Activated CD4-positive, alpha-beta T cell treated with anti-CD3 and anti-CD28 coated beads, Interleukin-2, Interleukin-6, amounts not matched to agents 100 ng/mL and 50 ng/mL, durations not matched to agents 16 hours and 8 hours (primary cell): ENCODE results near the gene GDI2.

Experiments used
- DNase-seq: peaks from one replicate; pipeline ENCODE4 v3.0.0-alpha.2; 2020

Gene GDI2

GRCh38 chr10:5736591-5736990 lies 76.6 kb downstream of the GDI2 start:
- no peak for DNase-seq

- no peak for DNase-seq
Observed at GRCh38 chr10:5735119-5735518, 78.1 kb downstream of the GDI2 start.

DNA sequence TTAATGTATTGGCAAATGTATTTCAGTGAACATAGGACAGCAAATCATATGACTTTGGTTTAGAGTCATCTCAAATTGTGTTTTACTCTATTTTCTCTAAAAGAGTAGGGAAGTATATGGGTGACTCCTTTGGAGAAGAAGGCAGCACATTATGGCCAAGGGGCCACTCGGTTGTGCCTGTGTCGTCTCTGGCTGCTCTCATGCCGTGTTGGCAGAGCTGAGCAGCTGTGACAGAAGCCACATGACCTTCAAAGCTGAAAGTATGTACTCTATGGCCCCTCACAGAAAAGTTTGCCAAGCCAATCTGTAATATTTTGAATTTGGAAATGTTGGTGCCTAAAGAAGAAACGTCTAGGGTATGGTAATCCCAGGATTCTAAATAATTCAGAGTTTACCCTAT lies 81.1 kb downstream of the GDI2 start:
- no peak for DNase-seq

DNA sequence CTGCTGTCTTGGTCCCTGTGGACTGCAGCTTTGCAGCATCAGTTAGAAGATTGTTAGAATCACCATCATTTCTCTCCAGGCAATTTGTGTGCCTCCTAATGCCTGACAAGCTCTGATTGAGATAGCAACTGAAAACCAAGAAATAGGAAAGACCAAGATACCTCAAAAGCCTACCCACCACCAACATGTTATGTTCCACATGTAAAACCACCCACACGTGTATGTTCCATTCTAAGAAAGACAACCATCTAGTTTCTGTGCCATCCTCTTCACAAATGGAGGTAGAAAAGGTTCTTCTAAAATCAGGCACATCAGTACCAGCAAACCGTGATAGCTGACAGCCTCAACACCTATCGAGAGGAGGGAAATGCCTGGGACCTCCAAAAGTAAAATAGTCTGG lies 81.7 kb downstream of the GDI2 start:
- DNase-seq, result peak; percentile 53

- DNase-seq, result no peak
Observed at GRCh38 chr10:5730766-5731165, 82.5 kb downstream of the GDI2 start.

GRCh38 chr10:5723692-5724091 lies 89.5 kb downstream of the GDI2 start:
- no peak for DNase-seq

DNA sequence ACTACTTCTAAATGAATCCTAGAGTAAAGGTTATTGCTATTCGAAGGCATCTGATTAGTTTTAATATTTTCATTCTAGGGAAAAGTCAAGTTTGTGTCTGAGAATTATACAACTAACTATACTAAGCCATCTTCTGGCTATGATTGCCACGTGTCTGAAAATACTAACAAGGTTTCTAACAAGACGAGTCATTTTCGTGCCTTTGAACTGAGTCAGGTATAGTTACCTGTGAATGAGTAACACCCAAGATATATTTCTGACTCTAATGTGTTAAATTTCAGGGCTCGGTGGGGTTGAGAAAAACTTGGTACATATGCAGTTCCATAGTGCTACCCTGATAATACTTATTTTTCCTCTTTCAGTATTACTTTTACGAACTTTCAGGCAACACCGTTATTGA lies 93.1 kb downstream of the GDI2 start:
- no peak for DNase-seq

GRCh38 chr10:5719546-5719945 lies 93.7 kb downstream of the GDI2 start:
- DNase-seq, result no peak
